GM12878 (cell line): ENCODE results near the gene DVL2. TPM values are rescaled to one million over a fixed set of nuclear protein-coding genes. Genes with fewer than 3 reads are reported as not detected.

ENCODE experiments used
- ATAC-seq: fragments of 200-7000 bp; cut with Tn5 transposase; 3 replicates; pipeline ENCODE4 v1.9.1; 2020; ENCODE audit warnings: mild to moderate bottlenecking, moderate library complexity
- BruUV-seq: library from RNA; stranded (reverse); fragments of 400-500 nt; replicated peaks from 2 replicates; lab custom pipeline; 2021; lab: Mats Ljungman, UMichigan
- CTCF ChIA-PET: fragments of 300-600 bp; sonication (Branson Sonifier 250); formaldehyde crosslinking; extraction: SDS; loops from one replicate; lab custom pipeline; 2021; ENCODE audit warnings: inconsistent platforms; lab: Yijun Ruan, JAX
- POLR2A ChIA-PET: fragments of 350-600 bp; formaldehyde crosslinking; extraction: SDS; loops from one replicate; lab custom pipeline; 2021; ENCODE audit warnings: inconsistent platforms; lab: Charles Lee
- RAD21 ChIA-PET: fragments of 300-600 bp; sonication (Branson Sonifier 250); formaldehyde crosslinking; loops from one replicate; lab custom pipeline; 2023; ENCODE audit warnings: antibody characterized with exemption; ENCODE audit not compliant: unreplicated experiment; lab: Charles Lee
- SMC1A ChIA-PET: fragments of 300-600 bp; sonication (Branson Sonifier 250); formaldehyde crosslinking; loops from one replicate; lab custom pipeline; 2023; ENCODE audit not compliant: unreplicated experiment, uncharacterized antibody; lab: Charles Lee
- DNase-seq: peaks from one replicate; pipeline ENCODE4 v3.0.0-alpha.2; 2011; ENCODE audit warnings: low read depth, low spot score
- FAIRE-seq: peaks from 3 replicates; lab custom pipeline; 2011; peaks lifted over from hg19 to GRCh38; lab: Jason Lieb, UNC
- H2AFZ ChIP-seq: 2 replicates; pipeline ENCODE4 v1.6.0; 2011; ENCODE audit warnings: low read depth, low read length, control low read depth; ENCODE audit not compliant: control insufficient read depth
- H3K27ac ChIP-seq: 2 replicates; pipeline ENCODE4 v1.5.1; 2011; ENCODE audit warnings: control low read depth; ENCODE audit not compliant: control insufficient read depth, insufficient read depth
- H3K27me3 ChIP-seq, 2 experiments: replicated peaks in 1 of 2; 2 replicates each; pipeline versions ENCODE4 v1.6.0 to v1.6.1; 2011; ENCODE audit warnings: low read length in 1 of 2; ENCODE audit not compliant: control insufficient read depth in 2 of 2, insufficient read depth in 2 of 2
- H3K36me3 ChIP-seq, 2 experiments: 2 replicates each; pipeline ENCODE4 v1.5.1; 2011; ENCODE audit warnings: low read length in 1 of 2; ENCODE audit not compliant: control insufficient read depth in 2 of 2, insufficient read depth in 2 of 2
- H3K4me1 ChIP-seq: 2 replicates; pipeline ENCODE4 v1.6.1; 2011; ENCODE audit warnings: mild to moderate bottlenecking, low read length, moderate library complexity, mixed read lengths; ENCODE audit not compliant: control insufficient read depth, insufficient read depth
- H3K4me2 ChIP-seq: 2 replicates; pipeline ENCODE4 v1.6.0; 2011; ENCODE audit warnings: control low read depth; ENCODE audit not compliant: control insufficient read depth, insufficient read depth
- H3K4me3 ChIP-seq: fragments of 200-600 bp; sonication (generic); 2 replicates; pipeline ENCODE4 v1.5.1; 2016
- H3K79me2 ChIP-seq: 2 replicates; pipeline ENCODE4 v1.6.0; 2011; ENCODE audit warnings: low read length; ENCODE audit not compliant: control insufficient read depth, insufficient read depth
- H3K9ac ChIP-seq: 2 replicates; pipeline ENCODE4 v1.8.0; 2011; ENCODE audit warnings: low read length, control low read depth, mixed read lengths; ENCODE audit not compliant: control insufficient read depth, insufficient read depth
- H3K9me3 ChIP-seq: replicated peaks from 3 replicates; pipeline ENCODE4 v1.5.1; 2011; ENCODE audit warnings: mild to moderate bottlenecking, low read length; ENCODE audit not compliant: control insufficient read depth, insufficient read depth
- H4K20me1 ChIP-seq: 2 replicates; pipeline ENCODE4 v1.6.0; 2011; ENCODE audit not compliant: control insufficient read depth, insufficient read depth
- ATF7 ChIP-seq: fragments of 450-650 bp; IDR thresholded peaks from 2 replicates; pipeline ENCODE4 v1.6.1; 2016; ENCODE audit warnings: low read depth, mild to moderate bottlenecking
- BCL11A ChIP-seq: IDR thresholded peaks from 2 replicates; pipeline ENCODE4 v1.6.1; 2011; ENCODE audit warnings: low read depth, low read length
- CTCF ChIP-seq, 3 experiments: IDR thresholded peaks in 2 of 3; conservative IDR thresholded peaks in 1 of 3; 2 replicates each; pipeline ENCODE4 v1.5.1; 2011; ENCODE audit warnings: low read depth in 3 of 3, low read length in 3 of 3, mild to moderate bottlenecking in 3 of 3, control low read depth in 2 of 3, moderate library complexity in 2 of 3, inconsistent platforms in 1 of 3, mixed read lengths in 1 of 3; ENCODE audit not compliant: control insufficient read depth in 2 of 3, insufficient read depth in 1 of 3; ENCODE audit errors: extremely low read depth in 1 of 3
- JUNB ChIP-seq: IDR thresholded peaks from 2 replicates; pipeline ENCODE4 v1.6.1; 2016; ENCODE audit warnings: antibody characterized with exemption, mild to moderate bottlenecking
- KDM1A ChIP-seq: fragments of 200-600 bp; sonication (generic); IDR thresholded peaks from 2 replicates; pipeline ENCODE4 v1.6.1; 2016; ENCODE audit warnings: borderline replicate concordance
- NFYA ChIP-seq: IDR thresholded peaks from 2 replicates; pipeline ENCODE4 v1.6.1; 2011; ENCODE audit warnings: low read depth, mild to moderate bottlenecking, low read length, improper control_type of control experiment, borderline replicate concordance
- POLR2AphosphoS5 ChIP-seq: IDR thresholded peaks from 2 replicates; pipeline ENCODE4 v1.6.1; 2011; ENCODE audit warnings: mild to moderate bottlenecking, low read length, inconsistent platforms
- RUNX3 ChIP-seq: IDR thresholded peaks from 2 replicates; pipeline ENCODE4 v1.6.1; 2012; ENCODE audit warnings: low read length, inconsistent platforms
- STAT1 ChIP-seq: fragments of 450-650 bp; conservative IDR thresholded peaks from 2 replicates; pipeline ENCODE4 v1.6.1; 2014; ENCODE audit warnings: antibody characterized with exemption, mild to moderate bottlenecking
- TCF3 ChIP-seq: IDR thresholded peaks from 2 replicates; pipeline ENCODE4 v1.6.1; 2012; ENCODE audit warnings: low read depth, mild to moderate bottlenecking, low read length, borderline replicate concordance; ENCODE audit not compliant: insufficient read depth
- ZNF274 ChIP-seq: IDR thresholded peaks from one replicate; pipeline ENCODE4 v1.8.0; 2011; ENCODE audit not compliant: insufficient read length, insufficient read depth
- WGBS: methylation state at CpG from one replicate; pipeline ENCODE4 v1.1.6; 2016; ENCODE audit warnings: low lambda C conversion rate; ENCODE audit not compliant: insufficient replicate concordance, insufficient coverage; ENCODE audit errors: missing lambda C conversion rate; 5-methylcytosine and 5-hydroxymethylcytosine counted together
- in situ Hi-C: fragments of 300-500 bp; cut with MboI; formaldehyde crosslinking; loops from 9 replicates; pipeline ENCODE4 v1.14.3; 2018; ENCODE audit warnings: mixed read lengths
- intact Hi-C: fragments of 100-400 bp; cut with micrococcal nuclease; formaldehyde crosslinking; loops from one replicate; pipeline ENCODE4 v1.14.2; 2022; ENCODE audit not compliant: unreplicated experiment
- polyA plus RNA-seq, 11 experiments: library from polyadenylated mRNA; depleted of rRNA in 4 of 11; unstranded in 6 of 11; stranded (reverse) in 5 of 11; fragments of >200 nt; fragmentation: Nextera tagmentation in 4 of 11; fragmentation: Illumina TruSeq in 1 of 11; extraction: Ambion mirVana in 4 of 11; extraction: Trizol in 1 of 11; gene quantifications; 1 replicate in 1 of 11; 2 replicates in 10 of 11; pipeline versions ENCODE4 v1.2.1 to v1.2.3, GENCODE V29; 2011 to 2016; ENCODE audit warnings: inconsistent platforms in 2 of 11, missing spikeins in 2 of 11, low read depth in 1 of 11
- total RNA-seq, 4 experiments: library from RNA; depleted of rRNA in 3 of 4; stranded (reverse); fragments of >200 nt in 3 of 4; fragmentation: Illumina TruSeq in 1 of 4; extraction: Trizol in 1 of 4; gene quantifications; 2 replicates each; pipeline versions ENCODE4 v1.2.1 to v1.2.3, GENCODE V29; 2013 to 2021

DVL2 gene
- total and polyA plus RNA-seq, 10 of the 15 experiments (the other 5 are each of a cell fraction or from before 2014, with no cell fraction given) = 0.97 to 44.8 (median 23.2) TPM

GRCh38 chr17:7203391-7203790, 30.9 kb downstream of the DVL2 start (continued):
- no peak for TF ChIP-seq BCL11A
- TF ChIP-seq KDM1A = no peak
- no peak for TF ChIP-seq ATF7
- TF ChIP-seq ZNF274 = no peak
- no peak for TF ChIP-seq TCF3
- no peak for TF ChIP-seq STAT1

GRCh38 chr17:7196651-7197401, 37.5 kb downstream of the DVL2 start:
- H3K9me3 ChIP-seq = no peaks in the 10 kb centered on the region
- no peak for ATAC-seq
- ChIA-PET SMC1A (no interaction called here), POLR2A (interaction anchor here (0.5 kb wide), 1 partner anchor 108 kb away, joined by 3 read pairs; no protein-coding TSS in a partner anchor), RAD21 (no interaction called here), CTCF (no interaction called here)
- H3K79me2 ChIP-seq = no peaks in the 10 kb centered on the region
- no peaks in the 10 kb centered on the region for H3K27me3 ChIP-seq
- H3K4me2 ChIP-seq = no peak overlapping the region
- no peak overlapping the region for H3K9ac ChIP-seq
- no peak overlapping the region for H2AFZ ChIP-seq
- no peak overlapping the region for H3K27ac ChIP-seq
- no peaks in the 10 kb centered on the region for H3K4me1 ChIP-seq
- WGBS = 61% methylated on average over 22 of the region's 22 CpGs
- in situ Hi-C loops (no loop called here), intact Hi-C loops (no loop called here)
- TF ChIP-seq POLR2AphosphoS5 (no peak), NFYA (no peak), CTCF (IDR thresholded peaks at IDR 0.05 in 2 of 3, conservative IDR thresholded peaks at IDR 0.05 in 1 of 3; ENCODE audit: control insufficient read depth in 2 of 3, extremely low read depth in 1 of 3, insufficient read depth in 1 of 3, low read depth in 3 of 3, low read length in 3 of 3) (no peak), RUNX3 (no peak), JUNB (no peak)
- FAIRE-seq = no peak
- no peak overlapping the region for H3K4me3 ChIP-seq
- no peaks in the 10 kb centered on the region for H3K36me3 ChIP-seq
- BruUV-seq = no TSS peak
- DNase-seq = no peak
- H4K20me1 ChIP-seq = no peaks in the 10 kb centered on the region
